Pancreas (tissue), 8 donors: ENCODE measurements around the gene ANAPC1. TPM values are rescaled to one million over a fixed set of nuclear protein-coding genes. Genes with fewer than 3 reads are reported as not detected.

Experiments
- microRNA-seq, 2 donors: library from miRNA; unstranded; fragments of <30 nt; microRNA quantifications; one replicate each; pipeline versions ENCODE4 to v1.1.0, GENCODE V29; 2019 to 2020
- polyA plus RNA-seq, 2 donors: library from polyadenylated mRNA; stranded (reverse); fragments of 200-250 nt; gene quantifications; one replicate each; pipeline ENCODE4 v1.2.3, GENCODE V29; 2013
- total RNA-seq, 6 donors: library from RNA; stranded (reverse); fragmentation: NEBNext Ultra II Directional in 4 of 6; extraction: Animal tissue kit (Norgen Biotek cat#: 25700) in 4 of 6; gene quantifications; one replicate each; pipeline versions ENCODE4 v1.2.1 to v1.2.4, GENCODE V29; 2021 to 2023
- donor health status: healthy with polysubstance abuse.
- donor health status: DM: no; HTN: no; CAD: no; lungs with moderate emphysema.
- donor health status: DM: no; HTN: no; CAD: no.
- donor health status: Bipolar disorder and iron deficiency.
- donor health status: DM: yes; HTN: yes; CAD: no.
- donor health status: DM: no; HTN: no; CAD: no.
- donor health status: DM: no; HTN: no; CAD: no.
- donor health status: DM: yes; HTN: yes; CAD: no.

The ANAPC1 gene
- total and polyA plus RNA-seq, 8 donors = 5.7 to 22.4 (median 13.9) TPM

Small RNA genes within 50 kb of the gene (microRNA-seq; reads per million reads assigned to microRNA genes)
- 0 reads per million in 2 donors for gene MIR4771-2

Other genes with a start within 250 kb of the ANAPC1 start
- 10 to 100 TPM in 1 of 6 donors, 1 to 10 TPM in 5; 4.5 to 13.9 (median 6.4) TPM for gene MERTK, start 14.4 kb upstream of the ANAPC1 start, total RNA-seq
- gene MERTK, start 14.4 kb upstream of the ANAPC1 start, polyA plus RNA-seq = 1 to 10 TPM; 2.8 to 3.5 TPM
- 10 to 100 TPM; 10.1 to 21.7 (median 14.0) TPM for gene TMEM87B, start 171.1 kb upstream of the ANAPC1 start, total RNA-seq
- 10 to 100 TPM in 1 of 2 donors, 1 to 10 TPM in 1; 4.7 to 11.6 TPM for gene TMEM87B, start 171.1 kb upstream of the ANAPC1 start, polyA plus RNA-seq